Epidermal melanocyte (primary cell): ENCODE results near the gene RYR1.
"Not testable (repeated sequence)": the region's sequence is repeated elsewhere in the genome, so short reads cannot be mapped to it uniquely, and the experiment has no call there.

ENCODE experiments used
- DNase-seq: peaks from one replicate; pipeline ENCODE4 v3.0.0; 2011; ENCODE audit warnings: low spot score; ENCODE audit not compliant: insufficient read length

The RYR1 gene

DNA sequence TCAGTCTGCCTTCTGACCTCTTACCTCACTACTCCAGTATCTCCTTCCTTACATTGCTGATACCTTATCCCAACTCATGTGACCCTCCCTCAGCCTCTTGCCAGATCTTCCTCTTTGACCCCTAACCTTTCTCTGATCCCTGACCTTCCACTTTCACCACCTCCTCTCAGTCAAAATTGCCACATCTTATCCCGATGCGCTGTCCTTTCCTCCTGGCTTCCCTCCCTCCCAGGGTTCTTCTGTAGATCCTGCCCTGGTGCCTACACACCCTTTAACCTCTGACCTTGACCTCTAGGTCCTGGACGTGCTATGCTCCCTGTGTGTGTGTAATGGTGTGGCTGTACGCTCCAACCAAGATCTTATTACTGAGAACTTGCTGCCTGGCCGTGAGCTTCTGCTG lies 23.7 kb downstream of the RYR1 start:
- DNase-seq: no peak

DNA sequence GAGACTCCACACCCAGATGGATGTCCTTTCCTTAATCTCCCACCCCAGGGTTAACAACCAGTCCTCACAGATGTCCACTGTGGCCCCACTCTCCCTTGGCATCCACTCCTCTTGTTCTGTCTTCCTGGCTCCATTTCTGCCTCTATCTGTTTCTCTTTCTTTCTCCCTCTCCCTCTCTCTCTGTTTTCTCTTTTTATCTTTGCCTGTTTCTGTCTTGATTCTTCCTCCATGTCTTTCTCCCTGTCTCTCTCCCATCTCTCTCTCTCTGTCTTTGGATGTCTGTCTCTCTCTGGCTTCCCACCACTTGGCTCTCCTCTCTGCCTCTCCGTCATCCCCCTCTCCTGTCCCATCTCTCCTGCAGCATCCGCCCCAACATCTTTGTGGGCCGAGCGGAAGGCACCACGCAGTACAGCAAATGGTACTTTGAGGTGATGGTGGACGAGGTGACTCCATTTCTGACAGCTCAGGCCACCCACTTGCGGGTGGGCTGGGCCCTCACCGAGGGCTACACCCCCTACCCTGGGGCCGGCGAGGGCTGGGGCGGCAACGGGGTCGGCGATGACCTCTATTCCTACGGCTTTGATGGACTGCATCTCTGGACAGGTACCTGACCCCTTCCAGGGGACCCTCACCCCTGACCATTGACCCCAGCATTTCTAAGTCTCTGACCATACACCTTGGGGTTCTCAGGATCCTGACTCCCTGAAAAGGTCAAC lies 24.4 kb downstream of the RYR1 start:
- DNase-seq: no peak

DNA sequence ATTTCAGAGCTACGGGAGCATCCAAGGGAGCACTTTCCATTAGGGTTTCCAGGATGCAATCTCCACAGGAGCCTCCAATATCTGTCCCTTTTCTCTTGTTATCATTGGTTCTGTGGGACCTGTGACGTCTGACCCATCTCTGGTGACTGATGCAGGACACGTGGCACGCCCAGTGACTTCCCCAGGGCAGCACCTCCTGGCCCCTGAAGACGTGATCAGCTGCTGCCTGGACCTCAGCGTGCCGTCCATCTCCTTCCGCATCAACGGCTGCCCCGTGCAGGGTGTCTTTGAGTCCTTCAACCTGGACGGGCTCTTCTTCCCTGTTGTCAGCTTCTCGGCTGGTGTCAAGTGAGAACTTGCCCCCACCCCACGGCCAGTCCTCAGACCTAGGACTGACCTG lies 25.5 kb downstream of the RYR1 start:
- no peak for DNase-seq

DNA sequence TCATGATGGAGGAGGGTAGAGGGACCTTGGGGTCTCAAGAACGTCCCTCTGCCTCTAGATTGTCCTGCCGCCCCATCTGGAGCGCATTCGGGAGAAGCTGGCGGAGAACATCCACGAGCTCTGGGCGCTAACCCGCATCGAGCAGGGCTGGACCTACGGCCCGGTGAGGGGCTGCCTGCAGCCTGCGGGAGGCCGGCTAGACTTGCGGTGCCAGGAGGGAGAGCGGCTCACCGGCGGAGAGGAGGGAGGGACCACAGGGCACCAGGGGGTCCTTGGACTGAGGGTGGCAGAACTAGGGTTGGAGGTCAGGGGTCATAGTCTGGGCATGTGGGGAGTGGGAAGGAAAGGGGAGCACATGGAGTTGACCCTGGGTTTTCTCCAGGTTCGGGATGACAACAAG lies 29.9 kb downstream of the RYR1 start:
- no peak for DNase-seq

DNA sequence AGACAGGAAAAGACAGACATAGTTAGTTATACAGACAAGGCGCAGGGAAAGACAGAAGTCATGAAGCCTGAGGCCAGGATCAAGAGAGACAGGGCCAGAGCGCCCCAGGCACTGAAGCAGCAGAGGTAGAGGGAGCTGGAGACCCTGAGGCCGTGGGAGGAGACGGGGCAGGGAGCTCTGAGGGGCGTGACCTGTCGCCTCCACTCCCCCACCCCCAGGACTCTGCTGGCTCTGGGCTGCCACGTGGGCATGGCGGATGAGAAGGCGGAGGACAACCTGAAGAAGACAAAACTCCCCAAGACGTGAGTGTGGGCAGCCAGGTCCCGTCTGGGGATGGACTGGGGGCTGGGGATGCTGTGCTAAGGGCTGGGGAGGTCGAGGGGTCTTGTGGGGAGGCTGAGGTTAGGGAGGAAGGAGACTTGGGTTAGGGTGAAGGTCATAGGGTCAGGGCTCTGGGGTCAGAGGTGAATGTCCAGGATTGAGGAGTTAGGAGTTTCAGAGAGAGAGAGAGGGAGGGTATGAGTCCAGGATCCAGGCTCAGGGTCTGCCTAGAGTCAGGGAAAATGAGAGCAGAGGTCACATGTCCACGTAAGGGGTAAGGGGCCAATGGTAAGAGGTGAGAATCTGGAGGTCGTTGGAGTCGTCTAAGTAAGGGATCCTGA lies 31.1 kb downstream of the RYR1 start:
- DNase-seq: no peak

DNA sequence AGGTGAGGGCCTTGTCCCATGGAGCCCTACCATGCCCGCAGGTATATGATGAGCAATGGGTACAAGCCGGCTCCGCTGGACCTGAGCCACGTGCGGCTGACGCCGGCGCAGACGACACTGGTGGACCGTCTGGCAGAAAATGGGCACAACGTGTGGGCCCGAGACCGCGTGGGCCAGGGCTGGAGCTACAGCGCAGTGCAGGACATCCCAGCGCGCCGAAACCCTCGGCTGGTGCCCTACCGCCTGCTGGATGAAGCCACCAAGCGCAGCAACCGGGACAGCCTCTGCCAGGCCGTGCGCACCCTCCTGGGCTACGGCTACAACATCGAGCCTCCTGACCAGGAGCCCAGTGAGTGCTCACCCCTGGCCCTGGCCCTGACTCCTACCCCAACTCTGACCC lies 32.6 kb downstream of the RYR1 start:
- no peak for DNase-seq

DNA sequence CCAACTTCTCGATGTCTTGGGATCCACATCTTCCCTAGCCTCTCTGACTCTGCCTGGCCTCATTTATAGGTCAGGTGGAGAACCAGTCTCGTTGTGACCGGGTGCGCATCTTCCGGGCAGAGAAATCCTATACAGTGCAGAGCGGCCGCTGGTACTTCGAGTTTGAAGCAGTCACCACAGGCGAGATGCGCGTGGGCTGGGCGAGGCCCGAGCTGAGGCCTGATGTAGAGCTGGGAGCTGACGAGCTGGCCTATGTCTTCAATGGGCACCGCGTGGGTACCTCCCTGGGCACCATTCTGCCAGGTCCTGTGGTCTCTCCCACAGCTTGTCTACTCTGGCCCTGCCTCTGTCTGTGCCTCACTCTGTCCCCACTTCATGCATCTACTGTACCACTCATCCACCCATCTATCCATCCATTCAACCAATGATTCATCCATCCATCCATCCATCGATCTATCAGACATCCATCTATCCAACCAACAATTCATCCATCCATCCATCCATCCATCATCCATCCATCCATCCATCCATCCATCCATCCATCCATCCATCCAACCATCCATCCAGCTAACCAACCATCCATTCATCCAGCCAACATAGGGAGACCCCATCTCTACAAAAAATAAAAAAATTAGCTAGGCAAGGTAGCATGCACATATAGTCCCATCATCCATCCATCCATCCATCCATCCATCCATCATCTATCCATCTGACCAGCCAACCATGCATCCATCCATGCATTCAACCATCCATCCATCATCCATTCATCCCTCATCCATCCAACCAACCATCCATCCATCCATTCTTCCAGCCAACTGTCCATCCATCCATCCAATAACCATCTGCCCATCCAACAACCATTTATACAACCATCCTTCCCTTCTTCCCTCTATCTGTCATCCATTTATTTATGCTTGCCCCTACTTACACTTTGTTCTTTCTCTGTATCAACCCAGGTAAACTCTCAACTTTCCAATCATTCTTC lies 34.3 kb downstream of the RYR1 start:
- no peak for DNase-seq

DNA sequence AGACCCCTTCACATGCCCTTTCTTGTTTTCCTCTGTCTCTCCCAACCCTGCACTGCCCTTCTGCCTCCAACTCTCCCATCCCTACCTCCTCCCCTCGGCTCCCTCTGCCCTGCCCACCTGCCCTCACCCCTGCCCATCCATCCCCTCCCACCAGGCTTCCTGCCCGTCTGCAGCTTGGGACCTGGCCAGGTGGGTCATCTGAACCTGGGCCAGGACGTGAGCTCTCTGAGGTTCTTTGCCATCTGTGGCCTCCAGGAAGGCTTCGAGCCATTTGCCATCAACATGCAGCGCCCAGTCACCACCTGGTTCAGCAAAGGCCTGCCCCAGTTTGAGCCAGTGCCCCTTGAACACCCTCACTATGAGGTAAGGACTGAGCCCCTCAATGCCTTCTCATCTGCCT lies 35.7 kb downstream of the RYR1 start:
- DNase-seq: no peak

DNA sequence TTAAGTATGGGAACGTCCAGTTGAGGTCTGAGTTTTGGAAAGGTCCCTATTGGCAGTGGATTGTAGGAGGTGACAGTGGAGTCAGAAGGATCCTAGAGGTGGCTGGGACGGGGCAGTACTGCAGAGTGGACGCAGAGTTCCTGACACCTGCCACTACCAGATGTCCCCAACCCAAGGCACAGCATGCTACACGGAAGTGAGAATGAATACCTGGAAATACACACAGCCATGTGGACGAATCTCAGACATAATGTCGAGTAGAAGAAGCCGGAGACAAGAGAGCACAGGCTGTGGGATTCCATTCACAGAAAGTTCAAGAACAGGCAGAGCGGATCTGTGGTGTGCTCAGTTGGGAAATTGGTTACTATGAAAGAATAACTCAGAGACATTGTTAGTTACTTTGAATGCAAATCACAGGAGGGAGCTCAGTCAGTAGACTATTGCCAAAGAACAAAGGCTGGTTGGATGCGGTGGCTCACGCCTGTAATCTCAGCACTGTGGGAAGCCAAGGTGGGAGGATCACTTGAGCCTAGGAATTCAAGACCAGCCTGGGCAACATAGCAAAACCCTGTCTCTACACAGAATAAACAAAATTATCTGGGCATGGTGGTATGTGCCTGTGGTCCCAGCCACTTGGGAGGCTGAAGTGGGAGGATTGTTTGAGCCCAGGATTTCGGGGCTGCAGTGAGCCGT lies 37.4 kb downstream of the RYR1 start:
- no peak for DNase-seq

DNA sequence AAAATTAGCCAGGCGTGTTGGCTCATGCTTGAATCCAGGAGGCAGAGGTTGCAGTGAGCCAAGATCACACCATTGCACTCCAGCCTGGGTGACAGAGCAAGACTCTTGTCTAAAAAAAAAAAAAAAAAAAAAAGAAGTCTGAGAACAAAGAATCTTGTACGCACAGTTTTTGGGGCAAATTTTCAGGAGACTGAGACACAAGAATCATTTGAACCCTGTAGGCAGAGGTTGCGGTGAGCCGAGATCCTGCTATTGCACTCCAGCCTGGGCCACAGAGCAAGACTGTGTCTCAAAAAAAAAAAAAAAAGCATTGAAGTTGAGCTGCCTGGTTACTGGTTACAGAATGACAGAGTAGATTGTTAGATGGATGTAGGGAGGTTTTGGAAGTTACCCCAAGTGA lies 39.2 kb downstream of the RYR1 start:
- not testable (repeated sequence) for DNase-seq

DNA sequence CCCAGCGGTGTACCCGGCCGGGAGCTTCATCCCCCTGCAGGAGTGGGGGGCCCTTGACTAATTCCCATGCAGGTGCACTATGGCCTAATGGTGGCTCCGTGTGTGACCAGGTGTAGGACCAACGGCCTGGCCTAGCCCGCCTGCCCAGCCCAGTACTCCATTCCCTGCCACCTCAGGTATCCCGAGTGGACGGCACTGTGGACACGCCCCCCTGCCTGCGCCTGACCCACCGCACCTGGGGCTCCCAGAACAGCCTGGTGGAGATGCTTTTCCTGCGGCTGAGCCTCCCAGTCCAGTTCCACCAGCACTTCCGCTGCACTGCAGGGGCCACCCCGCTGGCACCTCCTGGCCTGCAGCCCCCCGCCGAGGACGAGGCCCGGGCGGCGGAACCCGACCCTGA lies 39.7 kb downstream of the RYR1 start:
- no peak for DNase-seq

DNA sequence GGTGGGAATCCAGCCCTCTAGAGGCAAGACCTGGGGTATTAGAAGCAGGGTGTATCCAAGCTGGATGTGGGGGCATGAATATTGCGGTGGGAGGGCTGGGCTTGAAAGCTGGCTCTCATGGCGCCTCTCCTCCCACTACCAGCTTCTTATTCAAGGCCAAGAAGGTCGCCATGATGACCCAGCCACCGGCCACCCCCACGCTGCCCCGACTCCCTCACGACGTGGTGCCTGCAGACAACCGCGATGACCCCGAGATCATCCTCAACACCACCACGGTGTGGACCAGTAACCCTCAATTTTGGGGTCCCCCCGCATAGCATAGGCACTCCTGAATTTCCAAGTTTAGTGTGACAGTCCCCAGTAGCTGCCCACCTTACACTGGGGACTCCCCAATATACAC lies 41.7 kb downstream of the RYR1 start:
- no peak for DNase-seq

DNA sequence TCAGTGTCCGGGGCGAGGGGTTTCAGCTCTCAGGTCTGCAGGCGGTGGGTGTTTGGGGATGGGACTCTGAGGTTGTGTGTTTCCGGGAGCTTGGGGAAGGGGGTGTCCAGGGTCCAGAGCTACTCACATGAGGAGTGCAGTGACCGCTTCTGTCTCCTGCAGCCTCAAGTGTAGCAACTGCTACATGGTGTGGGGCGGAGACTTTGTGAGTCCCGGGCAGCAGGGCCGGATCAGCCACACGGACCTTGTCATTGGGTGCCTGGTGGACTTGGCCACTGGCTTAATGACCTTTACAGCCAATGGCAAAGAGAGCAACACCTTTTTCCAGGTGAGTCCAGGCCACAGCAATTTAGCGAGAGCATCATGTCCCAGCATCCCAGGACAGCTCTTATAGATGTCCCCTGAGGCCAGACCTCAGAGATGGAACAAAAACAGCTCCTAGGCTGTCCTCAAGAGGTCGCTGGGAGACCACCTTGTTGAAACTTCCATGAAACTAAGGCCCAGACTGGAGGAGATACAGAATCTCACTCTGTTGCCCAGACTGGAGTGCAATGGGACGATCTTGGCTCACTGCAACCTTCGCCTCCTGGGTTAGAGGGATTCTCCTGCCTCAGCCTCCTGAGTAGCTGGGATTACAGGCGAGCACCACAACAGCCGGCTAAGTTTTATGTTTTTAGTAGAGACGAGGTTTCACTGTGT lies 44.9 kb downstream of the RYR1 start:
- no peak for DNase-seq

DNA sequence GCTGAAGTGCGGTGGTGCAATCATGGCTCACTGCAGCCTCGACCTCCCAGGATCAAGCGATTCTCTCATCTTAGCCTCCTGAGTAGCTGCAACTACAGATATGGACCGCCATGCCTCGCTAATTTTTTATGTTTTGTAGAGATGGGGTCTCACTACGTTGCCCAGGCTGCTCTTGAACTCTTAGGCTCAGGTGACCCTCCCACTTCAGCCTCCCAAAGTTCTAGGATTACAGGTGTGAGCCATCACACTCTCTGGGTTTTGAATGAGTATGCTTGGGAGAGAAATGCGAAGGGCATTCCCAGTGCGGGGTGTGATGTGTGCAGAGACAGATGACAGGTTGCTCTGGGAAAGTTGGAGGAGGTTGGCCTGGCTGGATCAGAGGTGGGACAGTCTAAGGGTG lies 49.0 kb downstream of the RYR1 start:
- no peak for DNase-seq

DNA sequence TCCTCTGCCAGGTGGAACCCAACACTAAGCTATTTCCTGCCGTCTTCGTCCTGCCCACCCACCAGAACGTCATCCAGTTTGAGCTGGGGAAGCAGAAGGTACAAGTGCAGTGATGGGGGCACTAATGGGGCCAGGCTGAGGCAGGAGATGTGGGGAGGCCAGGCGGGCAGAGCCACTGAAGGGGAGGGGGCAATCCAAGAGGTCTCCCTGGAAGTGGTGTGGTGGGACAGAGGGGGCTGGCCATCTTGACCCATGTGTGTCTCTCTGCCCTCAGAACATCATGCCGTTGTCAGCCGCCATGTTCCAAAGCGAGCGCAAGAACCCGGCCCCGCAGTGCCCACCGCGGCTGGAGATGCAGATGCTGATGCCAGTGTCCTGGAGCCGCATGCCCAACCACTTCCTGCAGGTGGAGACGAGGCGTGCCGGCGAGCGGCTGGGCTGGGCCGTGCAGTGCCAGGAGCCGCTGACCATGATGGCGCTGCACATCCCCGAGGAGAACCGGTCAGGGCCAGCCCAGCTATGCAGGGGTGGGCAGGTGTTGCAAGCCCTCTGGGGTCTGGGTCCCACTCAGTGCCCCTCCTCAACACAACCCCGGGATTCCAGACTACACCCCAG lies 49.6 kb downstream of the RYR1 start:
- no peak for DNase-seq

DNA sequence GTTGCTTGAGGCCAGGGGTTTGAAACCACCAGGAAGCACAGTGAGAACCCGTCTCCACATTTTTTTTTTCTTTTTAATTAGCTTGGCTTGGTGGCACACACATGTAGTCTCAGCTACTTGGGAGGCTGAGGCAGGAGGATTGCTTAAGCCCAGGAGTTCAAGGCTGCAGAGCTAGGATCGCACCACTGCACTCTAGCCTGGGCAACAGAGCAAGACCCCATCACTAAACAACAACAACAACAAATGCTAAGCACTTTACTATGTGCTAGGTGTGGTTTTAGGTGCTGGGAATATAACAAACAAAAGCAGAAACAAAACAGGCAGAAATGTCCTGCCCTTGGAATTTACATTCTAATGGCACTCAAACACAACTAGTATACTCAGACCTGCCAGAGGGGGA lies 51.3 kb downstream of the RYR1 start:
- no peak for DNase-seq

DNA sequence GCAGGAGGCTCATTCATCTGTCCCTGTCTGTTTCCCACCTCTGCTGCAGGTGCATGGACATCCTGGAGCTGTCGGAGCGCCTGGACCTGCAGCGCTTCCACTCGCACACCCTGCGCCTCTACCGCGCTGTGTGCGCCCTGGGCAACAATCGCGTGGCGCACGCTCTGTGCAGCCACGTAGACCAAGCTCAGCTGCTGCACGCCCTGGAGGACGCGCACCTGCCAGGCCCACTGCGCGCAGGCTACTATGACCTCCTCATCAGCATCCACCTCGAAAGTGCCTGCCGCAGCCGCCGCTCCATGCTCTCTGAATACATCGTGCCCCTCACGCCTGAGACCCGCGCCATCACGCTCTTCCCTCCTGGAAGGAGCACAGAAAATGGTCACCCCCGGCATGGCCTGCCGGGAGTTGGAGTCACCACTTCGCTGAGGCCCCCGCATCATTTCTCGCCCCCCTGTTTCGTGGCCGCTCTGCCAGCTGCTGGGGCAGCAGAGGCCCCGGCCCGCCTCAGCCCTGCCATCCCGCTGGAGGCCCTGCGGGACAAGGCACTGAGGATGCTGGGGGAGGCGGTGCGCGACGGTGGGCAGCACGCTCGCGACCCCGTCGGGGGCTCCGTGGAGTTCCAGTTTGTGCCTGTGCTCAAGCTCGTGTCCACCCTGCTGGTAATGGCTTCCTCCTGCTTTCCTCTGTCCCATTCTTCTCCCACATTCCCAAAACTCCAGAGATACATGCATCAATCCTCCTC lies 52.2 kb downstream of the RYR1 start:
- DNase-seq: no peak

DNA sequence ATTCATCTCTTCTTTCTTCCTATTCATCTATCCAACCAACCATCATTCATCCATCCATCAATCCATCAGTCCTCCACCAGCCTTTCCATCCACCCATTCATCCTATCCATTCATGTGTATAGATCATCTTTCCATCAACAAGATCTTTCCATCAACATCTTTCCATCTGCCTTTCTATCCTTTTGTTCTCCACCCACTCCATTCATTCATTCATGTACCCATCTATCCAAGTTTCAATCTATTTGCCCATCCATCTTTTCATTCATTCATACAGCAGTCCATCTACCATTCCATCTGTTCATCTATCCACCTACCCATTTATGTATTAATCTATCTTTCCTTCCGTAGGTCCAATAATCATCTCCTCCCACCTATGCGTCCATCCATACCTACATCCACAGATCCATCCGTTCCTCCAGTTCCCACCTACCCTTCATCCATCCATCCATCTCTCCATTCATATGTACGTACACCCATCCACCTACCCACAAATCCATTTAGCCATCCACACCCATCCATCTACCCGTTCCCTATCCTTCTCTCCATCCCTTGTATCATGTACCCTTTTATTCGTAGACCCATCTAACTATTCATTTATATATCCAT lies 53.3 kb downstream of the RYR1 start:
- DNase-seq: no peak

DNA sequence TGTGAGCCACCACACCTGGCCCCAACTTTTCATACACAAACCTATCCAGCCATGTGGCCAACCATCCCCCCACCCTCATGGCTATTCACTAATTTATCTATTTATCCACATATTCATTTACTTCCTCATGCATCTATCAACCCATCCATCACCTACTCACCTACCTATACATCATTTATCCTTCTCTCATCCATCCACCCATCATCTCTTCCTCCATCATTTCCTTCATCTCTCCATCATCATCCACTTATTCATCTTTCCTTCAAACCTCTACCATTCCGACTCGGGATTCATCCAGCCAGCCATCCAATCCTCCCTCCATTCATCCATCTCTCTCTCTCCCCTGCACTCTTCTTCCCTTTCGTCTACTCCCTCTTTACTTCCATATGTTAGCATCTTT lies 54.6 kb downstream of the RYR1 start:
- no peak for DNase-seq
